IPS-18c (cell line): ENCODE data around the gene ZNF837.

ENCODE experiments used
- H3K4me3 ChIP-seq: 2 replicates; pipeline ENCODE4 v1.7.0; 2013; ENCODE audit warnings: low read depth, mild to moderate bottlenecking, low read length, moderate library complexity; ENCODE audit not compliant: insufficient read depth
- H3K9me3 ChIP-seq: one replicate; pipeline ENCODE4 v1.6.1; 2013; ENCODE audit warnings: mild to moderate bottlenecking, low read length, moderate library complexity; ENCODE audit not compliant: control insufficient read depth, insufficient read depth

ZNF837 gene

GRCh38 chr19:58345558-58345957 is 35.3 kb downstream of the ZNF837 start:
- no peak overlapping the region for H3K4me3 ChIP-seq
- no peaks in the 10 kb centered on the region for H3K9me3 ChIP-seq

- Histone ChIP-seq H3K4me3 (no peak overlapping the region), H3K9me3 (no peaks in the 10 kb centered on the region)
Observed at GRCh38 chr19:58338825-58339558, 41.8 kb downstream of the ZNF837 start.

GRCh38 chr19:58338336-58338735 is 42.5 kb downstream of the ZNF837 start:
- H3K4me3 ChIP-seq: no peak overlapping the region
- H3K9me3 ChIP-seq: no peaks in the 10 kb centered on the region

GRCh38 chr19:58336820-58337219 is 44.0 kb downstream of the ZNF837 start:
- no peak overlapping the region for H3K4me3 ChIP-seq
- no peaks in the 10 kb centered on the region for H3K9me3 ChIP-seq

- no peaks in the 10 kb centered on the region for H3K9me3 ChIP-seq
- H3K4me3 ChIP-seq: no peak overlapping the region
Observed at GRCh38 chr19:58336216-58336615, 44.6 kb downstream of the ZNF837 start.

- Histone ChIP-seq H3K9me3 (no peaks in the 10 kb centered on the region), H3K4me3 (no peak overlapping the region)
Observed at GRCh38 chr19:58335630-58336029, 45.2 kb downstream of the ZNF837 start.

- Histone ChIP-seq H3K9me3 (no peaks in the 10 kb centered on the region), H3K4me3 (no peak overlapping the region)
Observed at GRCh38 chr19:58334691-58335249, 46.1 kb downstream of the ZNF837 start.

- H3K9me3 ChIP-seq: no peaks in the 10 kb centered on the region
- H3K4me3 ChIP-seq: no peak overlapping the region
Observed at GRCh38 chr19:58332697-58333096, 48.1 kb downstream of the ZNF837 start.

GRCh38 chr19:58330458-58330857 is 50.4 kb downstream of the ZNF837 start:
- H3K4me3 ChIP-seq: no peak overlapping the region
- H3K9me3 ChIP-seq: no peaks in the 10 kb centered on the region

- Histone ChIP-seq H3K4me3 (no peak overlapping the region), H3K9me3 (no peaks in the 10 kb centered on the region)
Observed at GRCh38 chr19:58328999-58329398, 51.8 kb downstream of the ZNF837 start.

- Histone ChIP-seq H3K4me3 (peak within 1 kb of the TSS; percentile 78), H3K9me3 (no peaks in the 10 kb centered on the region)
Observed at GRCh38 chr19:58326914-58327726, 53.7 kb downstream of the ZNF837 start, which contains the start of gene ZSCAN22. TSS of gene ZSCAN22 (plus strand) at chr19:58326994. CDS start at chr19:58334803, 7,809 bp downstream.

- H3K9me3 ChIP-seq: no peaks in the 10 kb centered on the region
- H3K4me3 ChIP-seq: peak overlapping the region; percentile 78
Observed at GRCh38 chr19:58326501-58326913, 54.3 kb downstream of the ZNF837 start.

GRCh38 chr19:58325311-58326022 is 55.4 kb downstream of the ZNF837 start:
- Histone ChIP-seq H3K4me3 (peak overlapping the region; percentile 78), H3K9me3 (no peaks in the 10 kb centered on the region)

- H3K9me3 ChIP-seq: no peaks in the 10 kb centered on the region
Observed at GRCh38 chr19:58319241-58319640, 61.6 kb downstream of the ZNF837 start.

GRCh38 chr19:58318297-58318696 is 62.5 kb downstream of the ZNF837 start:
- no peaks in the 10 kb centered on the region for H3K9me3 ChIP-seq

More at GRCh38 chr19:58319241-58319640, 61.6 kb downstream of the ZNF837 start:
- no peak overlapping the region for H3K4me3 ChIP-seq

More at GRCh38 chr19:58318297-58318696, 62.5 kb downstream of the ZNF837 start:
- no peak overlapping the region for H3K4me3 ChIP-seq
